Gastrocnemius medialis (tissue), 4 donors: Measurements from ENCODE around the gene CADPS.

Experiments used
- POLR2A ChIP-seq, 2 donors: fragments of 450-650 bp; IDR thresholded peaks; one replicate each; pipeline ENCODE4 v1.6.1; 2017; ENCODE audit warnings: antibody characterized with exemption in 2 of 2, mild to moderate bottlenecking in 2 of 2, moderate library complexity in 2 of 2
- TF ChIP-seq, protein P1 (sequence below), 5 experiments: fragments of 450-650 bp in 3 of 5; fragments of 200-600 bp in 2 of 5; sonication (generic) in 2 of 5; IDR thresholded peaks in 4 of 5; conservative IDR thresholded peaks in 1 of 5; 1 replicate in 4 of 5; 2 replicates in 1 of 5; pipeline ENCODE4 v1.5.1; 2016 to 2019; ENCODE audit warnings: antibody characterized with exemption in 5 of 5, mild to moderate bottlenecking in 3 of 5, moderate library complexity in 3 of 5

DNA sequence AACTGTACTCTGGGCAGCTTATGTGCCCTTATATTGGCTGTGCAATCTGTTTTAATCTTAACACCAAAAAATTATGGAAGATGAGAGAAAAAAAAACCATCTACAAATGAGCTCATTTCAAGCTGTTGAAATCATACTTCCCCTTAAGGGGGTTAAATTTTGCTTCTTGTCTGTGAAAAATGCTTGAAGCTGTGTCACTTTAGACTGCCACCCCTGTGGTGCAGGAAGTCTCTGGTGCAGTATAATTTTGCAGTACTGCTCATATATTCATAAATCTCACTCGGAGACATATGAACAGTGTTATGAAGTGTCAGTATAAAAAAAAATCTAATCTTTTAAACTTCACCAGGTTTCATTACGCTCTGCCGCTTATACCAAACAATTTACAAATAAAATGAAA, 471.5 kb downstream of the CADPS start:
- TF ChIP-seq, protein P1, sequence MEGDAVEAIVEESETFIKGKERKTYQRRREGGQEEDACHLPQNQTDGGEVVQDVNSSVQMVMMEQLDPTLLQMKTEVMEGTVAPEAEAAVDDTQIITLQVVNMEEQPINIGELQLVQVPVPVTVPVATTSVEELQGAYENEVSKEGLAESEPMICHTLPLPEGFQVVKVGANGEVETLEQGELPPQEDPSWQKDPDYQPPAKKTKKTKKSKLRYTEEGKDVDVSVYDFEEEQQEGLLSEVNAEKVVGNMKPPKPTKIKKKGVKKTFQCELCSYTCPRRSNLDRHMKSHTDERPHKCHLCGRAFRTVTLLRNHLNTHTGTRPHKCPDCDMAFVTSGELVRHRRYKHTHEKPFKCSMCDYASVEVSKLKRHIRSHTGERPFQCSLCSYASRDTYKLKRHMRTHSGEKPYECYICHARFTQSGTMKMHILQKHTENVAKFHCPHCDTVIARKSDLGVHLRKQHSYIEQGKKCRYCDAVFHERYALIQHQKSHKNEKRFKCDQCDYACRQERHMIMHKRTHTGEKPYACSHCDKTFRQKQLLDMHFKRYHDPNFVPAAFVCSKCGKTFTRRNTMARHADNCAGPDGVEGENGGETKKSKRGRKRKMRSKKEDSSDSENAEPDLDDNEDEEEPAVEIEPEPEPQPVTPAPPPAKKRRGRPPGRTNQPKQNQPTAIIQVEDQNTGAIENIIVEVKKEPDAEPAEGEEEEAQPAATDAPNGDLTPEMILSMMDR (IDR thresholded peaks at IDR 0.05 in 4 of 5, conservative IDR thresholded peaks at IDR 0.05 in 1 of 5): no peak
- TF ChIP-seq POLR2A (IDR thresholded peaks at IDR 0.05): no peak
